ENCODE results near the gene LPCAT4.
"Not testable (repeated sequence)": the region's sequence is repeated elsewhere in the genome, so short reads cannot be mapped to it uniquely, and the experiment has no call there.

GRCh38 chr15:34352996-34353395 is 14.0 kb downstream of the LPCAT4 start:
- not testable (repeated sequence) for TF ChIP-seq CTCF (IDR thresholded peaks at IDR 0.05; ENCODE audit: insufficient read depth, low read length); REST (IDR thresholded peaks at IDR 0.05; ENCODE audit: insufficient replicate concordance, low read depth); POLR2AphosphoS5 (IDR thresholded peaks at IDR 0.05; ENCODE audit: low read depth); GABPA (IDR thresholded peaks at IDR 0.05; ENCODE audit: low read depth)
